K562 (cell line): ENCODE results near the gene ECI1. TPM values are rescaled to one million over a fixed set of nuclear protein-coding genes. Genes with fewer than 3 reads are reported as not detected.

Source experiments
- ATAC-seq: fragments of 200-7000 bp; cut with Tn5 transposase; 3 replicates; pipeline ENCODE4 v1.9.1; 2020; ENCODE audit warnings: moderate library complexity
- BruUV-seq: library from RNA; stranded (reverse); fragments of 400-500 nt; replicated peaks from 2 replicates; lab custom pipeline; 2021; lab: Mats Ljungman, UMichigan
- CTCF ChIA-PET: fragments of 300-600 bp; formaldehyde crosslinking; extraction: SDS; loops from one replicate; lab custom pipeline; 2021; ENCODE audit warnings: low intra/inter-chr PET ratio; lab: Yijun Ruan, JAX
- POLR2A ChIA-PET: fragments of 300-600, 350-650 bp; sonication (Branson Sonifier 250); formaldehyde crosslinking; extraction: SDS; loops from one replicate; lab custom pipeline; 2021; ENCODE audit warnings: antibody characterized with exemption, inconsistent platforms; lab: Yijun Ruan, JAX
- DNase-seq, 4 experiments: peaks; one replicate each; pipeline versions ENCODE4 v3.0.0 to v3.0.0-alpha.2; 2011 to 2018; ENCODE audit warnings: low spot score in 3 of 4, mixed read lengths in 3 of 4; ENCODE audit errors: extremely low read depth in 1 of 4
- FAIRE-seq: peaks from 2 replicates; lab custom pipeline; 2011; peaks lifted over from hg19 to GRCh38; lab: Jason Lieb, UNC
- H2AFZ ChIP-seq: 2 replicates; pipeline ENCODE4 v1.6.0; 2011; ENCODE audit warnings: low read depth, low read length, control low read depth, inconsistent platforms
- H3K27ac ChIP-seq: fragments of 200-600 bp; 3 replicates; pipeline ENCODE4 v1.8.0; 2011; ENCODE audit warnings: low read depth, mild to moderate bottlenecking, control low read depth, inconsistent platforms, low read length, moderate library complexity, mixed read lengths; ENCODE audit errors: extremely low read depth
- H3K27me3 ChIP-seq, 2 experiments: fragments of 300-600 bp in 1 of 2; 2 replicates in 1 of 2; 3 replicates in 1 of 2; pipeline versions ENCODE4 v1.6.0 to v1.8.0; 2011; ENCODE audit warnings: inconsistent platforms in 2 of 2, low read length in 2 of 2, mild to moderate bottlenecking in 1 of 2, mixed read lengths in 1 of 2, moderate library complexity in 1 of 2; ENCODE audit not compliant: control insufficient read depth in 2 of 2, insufficient read depth in 2 of 2
- H3K36me3 ChIP-seq: fragments of 300-600 bp; 3 replicates; pipeline ENCODE4 v1.8.0; 2011; ENCODE audit warnings: mild to moderate bottlenecking, low read length, inconsistent platforms; ENCODE audit not compliant: control insufficient read depth, insufficient read depth
- H3K4me1 ChIP-seq, 2 experiments: fragments of 200-600 bp in 1 of 2; replicated peaks in 1 of 2; 2 replicates in 1 of 2; 3 replicates in 1 of 2; pipeline versions ENCODE4 v1.5.1 to v1.8.0; 2011; ENCODE audit warnings: inconsistent platforms in 2 of 2, low read length in 2 of 2, mild to moderate bottlenecking in 1 of 2, mixed read lengths in 1 of 2, moderate library complexity in 1 of 2; ENCODE audit not compliant: control insufficient read depth in 2 of 2, insufficient read depth in 2 of 2
- H3K4me2 ChIP-seq: 2 replicates; pipeline ENCODE4 v1.6.1; 2011; ENCODE audit warnings: low read length, control low read depth, inconsistent platforms, mixed read lengths; ENCODE audit not compliant: insufficient read depth
- H3K4me3 ChIP-seq: fragments of 200-600 bp; sonication (generic), shearing (Covaris generic); 2 replicates; pipeline ENCODE4 v1.5.1; 2016; ENCODE audit warnings: control low read depth, inconsistent platforms
- H3K79me2 ChIP-seq: fragments of 200-600 bp; 3 replicates; pipeline ENCODE4 v1.8.0; 2011; ENCODE audit warnings: low read length, inconsistent platforms; ENCODE audit not compliant: control insufficient read depth, insufficient read depth
- H3K9ac ChIP-seq, 2 experiments: 2 replicates each; pipeline versions ENCODE4 v1.6.0 to v1.6.1; 2011; ENCODE audit warnings: low read depth in 2 of 2, low read length in 2 of 2, control low read depth in 1 of 2, inconsistent platforms in 1 of 2, mild to moderate bottlenecking in 1 of 2, mixed read lengths in 1 of 2; ENCODE audit not compliant: insufficient read depth in 1 of 2
- H3K9me1 ChIP-seq: one replicate; pipeline ENCODE4 v1.6.0; 2011; ENCODE audit warnings: inconsistent platforms, mild to moderate bottlenecking, low read length, moderate library complexity; ENCODE audit not compliant: control insufficient read depth, insufficient read depth
- H3K9me3 ChIP-seq: replicated peaks from 2 replicates; pipeline ENCODE4 v1.5.1; 2011; ENCODE audit warnings: low read depth, low read length, inconsistent platforms; ENCODE audit not compliant: control insufficient read depth, insufficient read depth
- H4K20me1 ChIP-seq: replicated peaks from 2 replicates; pipeline ENCODE4 v1.6.1; 2011; ENCODE audit warnings: low read length, inconsistent platforms, mixed read lengths; ENCODE audit not compliant: control insufficient read depth, insufficient read depth
- BCL6 ChIP-seq: fragments of 250-450 bp; sonication (Bioruptor Pico); IDR thresholded peaks from 2 replicates; pipeline ENCODE4 v1.4.0; 2020
- CBX8 ChIP-seq: fragments of 200-600 bp; sonication (generic); IDR thresholded peaks from 2 replicates; pipeline ENCODE4 v1.6.1; 2012; ENCODE audit warnings: borderline replicate concordance, mixed run types, low read depth, mild to moderate bottlenecking, moderate library complexity, mixed read lengths, low read length, control low read depth, inconsistent platforms; ENCODE audit not compliant: poor library complexity, severe bottlenecking; ENCODE audit errors: extremely low read depth
- HNRNPLL ChIP-seq: fragments of 200-400 bp; formaldehyde crosslinking; IDR thresholded peaks from 2 replicates; pipeline ENCODE4 v1.6.1; 2017; ENCODE audit warnings: low read length, low read depth, mild to moderate bottlenecking; ENCODE audit not compliant: poor library complexity, severe bottlenecking
- HSF4 ChIP-seq: fragments of 250-450 bp; sonication (Bioruptor Pico); IDR thresholded peaks from 2 replicates; pipeline ENCODE4 v2.1.2; 2022; ENCODE audit warnings: mild to moderate bottlenecking, moderate library complexity, borderline replicate concordance
- LARP7 ChIP-seq: fragments of 450-650 bp; IDR thresholded peaks from 2 replicates; pipeline ENCODE4 v1.6.1; 2016
- MBD2 ChIP-seq: sonication (generic); IDR thresholded peaks from 2 replicates; pipeline ENCODE4 v1.6.1; 2016; ENCODE audit warnings: low read depth, borderline replicate concordance
- MTA2 ChIP-seq: fragments of 450-650 bp; IDR thresholded peaks from 2 replicates; pipeline ENCODE4 v1.6.1; 2016; ENCODE audit warnings: low read depth
- NR2C2 ChIP-seq, 2 experiments: fragments of 200-800 bp in 1 of 2; sonication (Bioruptor generic) in 1 of 2; sonication (generic) in 1 of 2; formaldehyde crosslinking in 1 of 2; IDR thresholded peaks; 2 replicates each; pipeline versions ENCODE4 v1.6.1 to v1.8.0; 2016 to 2022; ENCODE audit warnings: mild to moderate bottlenecking in 1 of 2, missing compliant biosample characterization in 1 of 2, missing genetic modification characterization in 1 of 2, missing genetic modification reagents in 1 of 2
- RFX1 ChIP-seq: fragments of 450-650 bp; IDR thresholded peaks from 2 replicates; pipeline ENCODE4 v1.6.1; 2016; ENCODE audit warnings: mild to moderate bottlenecking, moderate library complexity
- XRCC3 ChIP-seq: fragments of 450-650 bp; IDR thresholded peaks from 2 replicates; pipeline ENCODE4 v1.6.1; 2017; ENCODE audit warnings: mild to moderate bottlenecking, moderate library complexity
- ZNF184 ChIP-seq: sonication (generic); formaldehyde crosslinking; IDR thresholded peaks from 2 replicates; pipeline ENCODE4 v1.5.0; 2020; ENCODE audit warnings: missing genetic modification reagents
- ZNF3 ChIP-seq: fragments of 250-450 bp; sonication (Bioruptor Pico); IDR thresholded peaks from 2 replicates; pipeline ENCODE4 v1.5.0; 2021; ENCODE audit warnings: mild to moderate bottlenecking, moderate library complexity
- ZNF507 ChIP-seq: conservative IDR thresholded peaks from 2 replicates; pipeline ENCODE4 v1.6.1; 2017; ENCODE audit warnings: missing genetic modification characterization, missing compliant biosample characterization
- ZNF79 ChIP-seq: fragments of 250-450 bp; sonication (Bioruptor Pico); IDR thresholded peaks from 2 replicates; pipeline ENCODE4 v1.4.0; 2020; ENCODE audit warnings: low read depth, mild to moderate bottlenecking, moderate library complexity
- ZSCAN32 ChIP-seq: fragments of 450-650 bp; formaldehyde crosslinking; IDR thresholded peaks from 2 replicates; pipeline ENCODE4 v1.4.0; 2020; ENCODE audit warnings: mild to moderate bottlenecking, moderate library complexity
- WGBS: fragments of 100-300 bp; shearing (Covaris generic); methylation state at CpG from one replicate; pipeline ENCODE4 v1.1.6; 2016; ENCODE audit warnings: low coverage, mixed read lengths; ENCODE audit not compliant: insufficient coverage; ENCODE audit errors: missing lambda C conversion rate; 5-methylcytosine and 5-hydroxymethylcytosine counted together
- in situ Hi-C: fragments of 300-500 bp; cut with MboI; formaldehyde crosslinking; loops from 4 replicates; pipeline ENCODE4 v1.15.0; 2018; ENCODE audit warnings: inconsistent platforms, mixed read lengths
- intact Hi-C: fragments of 100-400 bp; cut with micrococcal nuclease; formaldehyde crosslinking; loops from 2 replicates; pipeline ENCODE4 v1.14.2; 2022
- polyA plus RNA-seq, 8 experiments: library from polyadenylated mRNA; depleted of rRNA in 4 of 8; stranded (reverse) in 5 of 8; unstranded in 3 of 8; fragments of >200 nt; fragmentation: Nextera tagmentation in 2 of 8; fragmentation: Illumina TruSeq in 1 of 8; extraction: Ambion mirVana in 2 of 8; extraction: Trizol in 1 of 8; gene quantifications; 2 replicates each; pipeline versions ENCODE4 v1.2.1 to v1.2.3, GENCODE V29; 2011 to 2014; ENCODE audit warnings: inconsistent platforms in 1 of 8, missing spikeins in 1 of 8
- total RNA-seq, 7 experiments: library from RNA; depleted of rRNA in 6 of 7; stranded (reverse); fragments of >200 nt in 6 of 7; fragmentation: Illumina TruSeq in 2 of 7; extraction: Trizol in 2 of 7; gene quantifications; 2 replicates each; pipeline versions ENCODE4 v1.2.1 to v1.2.3, GENCODE V29; 2011 to 2021; ENCODE audit warnings: low replicate concordance in 1 of 7
- TF ChIP-seq, protein P1 (sequence below): fragments of 200-400 bp; formaldehyde crosslinking; IDR thresholded peaks from 2 replicates; pipeline ENCODE4 v1.6.1; 2017; ENCODE audit warnings: mild to moderate bottlenecking, low read depth, low read length, moderate library complexity

Gene ECI1
- total and polyA plus RNA-seq, 9 of the 15 experiments (the other 6 are each of a cell fraction or from before 2014, with no cell fraction given), result 4.7 to 189 (median 54.0) TPM

DNA sequence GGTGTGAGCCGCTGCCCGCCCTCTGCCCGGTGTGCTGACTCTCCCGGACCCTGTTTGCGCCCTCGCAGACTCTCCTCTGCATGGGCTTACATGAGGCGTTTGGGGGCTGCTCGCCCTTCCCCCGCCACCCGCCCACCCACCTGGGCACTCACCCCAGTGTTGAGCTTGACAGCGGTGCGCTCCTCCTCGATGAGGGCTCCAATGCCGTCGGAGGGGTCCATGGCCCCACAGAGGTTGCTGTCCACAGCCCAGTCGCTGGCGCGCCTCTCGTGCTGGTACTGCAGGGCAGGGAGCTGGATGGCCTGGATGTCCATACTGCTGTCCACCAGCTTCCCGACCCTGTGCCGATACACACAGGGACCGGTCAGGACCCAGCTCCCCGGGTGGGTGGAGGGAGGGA, 37.9 kb upstream of the ECI1 start:
- intact Hi-C loops, result no loop called here
- no peak overlapping the region for H2AFZ ChIP-seq
- H3K27me3 ChIP-seq, result no peaks in the 10 kb centered on the region
- WGBS, result 90% methylated on average over 18 of the region's 23 CpGs
- H4K20me1 ChIP-seq, result no peaks in the 10 kb centered on the region
- no peak for ATAC-seq
- peaks cover 0 to 8% of the 10 kb centered on the region in 2 experiments; a peak in 1 of 5 replicates for H3K4me1 ChIP-seq
- no peak for DNase-seq
- H3K79me2 ChIP-seq, result no peaks in the 10 kb centered on the region
- H3K36me3 ChIP-seq, result peaks cover 46% of the 10 kb centered on the region; the same call in 2 of the 3 replicates
- no peak overlapping the region for H3K27ac ChIP-seq
- H3K4me3 ChIP-seq, result no peak overlapping the region
- in situ Hi-C loops, result no loop called here
- BruUV-seq, result no TSS peak
- no peak for TF ChIP-seq ZNF507
- POLR2A ChIA-PET, result interaction anchor here (1.1 kb wide), 1 partner anchor 21 kb away, joined by 4 read pairs; no protein-coding TSS in a partner anchor
- no peaks in the 10 kb centered on the region for H3K9me1 ChIP-seq
- CTCF ChIA-PET, result no interaction called here
- H3K4me2 ChIP-seq, result no peak overlapping the region
- no peaks in the 10 kb centered on the region for H3K9me3 ChIP-seq
- no peak for FAIRE-seq
- H3K9ac ChIP-seq, result no peak overlapping the region; a peak in 1 of 4 replicates

- Histone ChIP-seq H3K27ac (no peak overlapping the region), H3K79me2 (no peaks in the 10 kb centered on the region), H3K4me2 (no peak overlapping the region), H3K9ac (no peak overlapping the region), H3K36me3 (peaks cover 50% of the 10 kb centered on the region; the same call in 2 of the 3 replicates), H3K9me3 (no peaks in the 10 kb centered on the region), H3K27me3 (no peaks in the 10 kb centered on the region), H4K20me1 (no peaks in the 10 kb centered on the region), H3K9me1 (no peaks in the 10 kb centered on the region), H2AFZ (no peak overlapping the region), H3K4me1 (peaks cover 0 to 8% of the 10 kb centered on the region in 2 experiments; a peak in 1 of 5 replicates), H3K4me3 (no peak overlapping the region)
- ATAC-seq (no peak), DNase-seq (no peak), FAIRE-seq (no peak)
- no TSS peak for BruUV-seq
- in situ Hi-C loops, result no loop called here
- 81% methylated on average over 5 of the region's 8 CpGs for WGBS
- intact Hi-C loops, result no loop called here
- CTCF ChIA-PET, result no interaction called here
- POLR2A ChIA-PET, result interaction anchor here (0.7 to 1.2 kb wide), 5 partner anchors 18 to 110 kb away, joined by 3 to 4 read pairs (median 3); no protein-coding TSS in a partner anchor
- TF ChIP-seq MBD2, result no peak
- TF ChIP-seq, protein P1, sequence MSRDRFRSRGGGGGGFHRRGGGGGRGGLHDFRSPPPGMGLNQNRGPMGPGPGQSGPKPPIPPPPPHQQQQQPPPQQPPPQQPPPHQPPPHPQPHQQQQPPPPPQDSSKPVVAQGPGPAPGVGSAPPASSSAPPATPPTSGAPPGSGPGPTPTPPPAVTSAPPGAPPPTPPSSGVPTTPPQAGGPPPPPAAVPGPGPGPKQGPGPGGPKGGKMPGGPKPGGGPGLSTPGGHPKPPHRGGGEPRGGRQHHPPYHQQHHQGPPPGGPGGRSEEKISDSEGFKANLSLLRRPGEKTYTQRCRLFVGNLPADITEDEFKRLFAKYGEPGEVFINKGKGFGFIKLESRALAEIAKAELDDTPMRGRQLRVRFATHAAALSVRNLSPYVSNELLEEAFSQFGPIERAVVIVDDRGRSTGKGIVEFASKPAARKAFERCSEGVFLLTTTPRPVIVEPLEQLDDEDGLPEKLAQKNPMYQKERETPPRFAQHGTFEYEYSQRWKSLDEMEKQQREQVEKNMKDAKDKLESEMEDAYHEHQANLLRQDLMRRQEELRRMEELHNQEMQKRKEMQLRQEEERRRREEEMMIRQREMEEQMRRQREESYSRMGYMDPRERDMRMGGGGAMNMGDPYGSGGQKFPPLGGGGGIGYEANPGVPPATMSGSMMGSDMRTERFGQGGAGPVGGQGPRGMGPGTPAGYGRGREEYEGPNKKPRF, result no peak
- no peak for TF ChIP-seq ZSCAN32 (CRISPR knock-in tag)
- TF ChIP-seq ZNF3 (CRISPR knock-in tag), result no peak
- no peak for TF ChIP-seq HNRNPLL
- TF ChIP-seq CBX8, result no peak
- no peak for TF ChIP-seq ZNF79 (CRISPR knock-in tag)
- TF ChIP-seq RFX1, result no peak
- no peak for TF ChIP-seq HSF4 (CRISPR knock-in tag)
- TF ChIP-seq BCL6 (CRISPR knock-in tag), result no peak
- no peak for TF ChIP-seq XRCC3
- TF ChIP-seq LARP7, result no peak
- no peak for TF ChIP-seq MTA2
- TF ChIP-seq NR2C2 (CRISPR knock-in tag; IDR thresholded peaks at IDR 0.05), result no peak
- no peak for TF ChIP-seq NR2C2 (tag; IDR thresholded peaks at IDR 0.05)
- TF ChIP-seq ZNF184, result no peak
Measured at GRCh38 chr16:2288726-2289125, 37.3 kb upstream of the ECI1 start.
